H9 (cell line): ENCODE measurements around the gene PRDM8. TPM values are rescaled to one million over a fixed set of nuclear protein-coding genes. Genes with fewer than 3 reads are reported as not detected.

ENCODE experiments used
- DNase-seq: peaks from one replicate; pipeline ENCODE4 v3.0.0-alpha.2; 2017
- H2AFZ ChIP-seq: one replicate; pipeline ENCODE4 v1.6.1; 2013; ENCODE audit warnings: mild to moderate bottlenecking, low read length, control low read depth, moderate library complexity
- H2AK5ac ChIP-seq: 2 replicates; pipeline ENCODE4 v1.6.1; 2013; ENCODE audit warnings: low read length, control low read depth, mixed read lengths; ENCODE audit not compliant: insufficient read length
- H2BK120ac ChIP-seq: one replicate; pipeline ENCODE4 v1.6.1; 2013; ENCODE audit warnings: low read depth, mild to moderate bottlenecking, low read length, control low read depth, inconsistent platforms; ENCODE audit not compliant: poor library complexity, severe bottlenecking
- H2BK12ac ChIP-seq: 2 replicates; pipeline ENCODE4 v1.6.1; 2013; ENCODE audit warnings: low read length, control low read depth, mixed read lengths, low read depth; ENCODE audit not compliant: insufficient read length
- H2BK15ac ChIP-seq: 2 replicates; pipeline ENCODE4 v1.6.1; 2013; ENCODE audit warnings: low read depth, low read length, control low read depth
- H2BK20ac ChIP-seq: one replicate; pipeline ENCODE4 v1.6.1; 2013; ENCODE audit warnings: low read depth, mild to moderate bottlenecking, low read length, control low read depth, inconsistent platforms; ENCODE audit not compliant: poor library complexity, severe bottlenecking
- H2BK5ac ChIP-seq: 2 replicates; pipeline ENCODE4 v1.6.1; 2013; ENCODE audit warnings: low read length, control low read depth, mixed read lengths; ENCODE audit not compliant: insufficient read length
- H3K14ac ChIP-seq: 2 replicates; pipeline ENCODE4 v1.6.1; 2013; ENCODE audit warnings: low read length, control low read depth; ENCODE audit not compliant: insufficient read depth
- H3K18ac ChIP-seq: 2 replicates; pipeline ENCODE4 v1.6.1; 2013; ENCODE audit warnings: low read depth, mild to moderate bottlenecking, mixed read lengths, low read length, control low read depth; ENCODE audit not compliant: insufficient read length
- H3K23ac ChIP-seq: 2 replicates; pipeline ENCODE4 v1.6.1; 2013; ENCODE audit warnings: low read length, control low read depth, mixed read lengths, low read depth; ENCODE audit not compliant: insufficient read length
- H3K23me2 ChIP-seq: 2 replicates; pipeline ENCODE4 v1.6.1; 2013; ENCODE audit warnings: low read depth, mild to moderate bottlenecking, mixed read lengths, low read length, control low read depth; ENCODE audit not compliant: insufficient read length, poor library complexity, severe bottlenecking
- H3K27ac ChIP-seq: 2 replicates; pipeline ENCODE4 v1.5.1; 2013; ENCODE audit warnings: low read length, control low read depth, mixed read lengths, low read depth; ENCODE audit not compliant: insufficient read length
- H3K27me3 ChIP-seq: 2 replicates; pipeline ENCODE4 v1.6.1; 2013; ENCODE audit warnings: low read length, control low read depth, inconsistent platforms; ENCODE audit not compliant: insufficient read depth
- H3K4ac ChIP-seq: 2 replicates; pipeline ENCODE4 v1.6.1; 2013; ENCODE audit warnings: low read depth, mild to moderate bottlenecking, control low read depth, inconsistent platforms, low read length, moderate library complexity
- H3K4me1 ChIP-seq: 2 replicates; pipeline ENCODE4 v1.6.1; 2013; ENCODE audit warnings: low read length, control low read depth, inconsistent platforms; ENCODE audit not compliant: insufficient read depth
- H3K4me2 ChIP-seq: 2 replicates; pipeline ENCODE4 v1.6.1; 2013; ENCODE audit warnings: low read length, control low read depth, mixed read lengths; ENCODE audit not compliant: insufficient read length, insufficient read depth
- H3K56ac ChIP-seq: 2 replicates; pipeline ENCODE4 v1.6.1; 2013; ENCODE audit warnings: low read depth, mild to moderate bottlenecking, mixed read lengths, low read length, control low read depth; ENCODE audit not compliant: insufficient read length
- H3K79me1 ChIP-seq: 2 replicates; pipeline ENCODE4 v1.6.1; 2013; ENCODE audit warnings: low read depth, mild to moderate bottlenecking, moderate library complexity, low read length, control low read depth, inconsistent platforms; ENCODE audit not compliant: insufficient read depth, poor library complexity, severe bottlenecking
- H3K79me2 ChIP-seq: 2 replicates; pipeline ENCODE4 v1.6.1; 2013; ENCODE audit warnings: low read length, control low read depth, inconsistent platforms; ENCODE audit not compliant: insufficient read depth
- H3K9ac ChIP-seq: 2 replicates; pipeline ENCODE4 v1.6.1; 2013; ENCODE audit warnings: low read length, control low read depth, mixed read lengths; ENCODE audit not compliant: insufficient read length; ENCODE audit errors: extremely low read depth
- H3K9me3 ChIP-seq: one replicate; pipeline ENCODE4 v1.6.1; 2013; ENCODE audit warnings: low read depth, low read length, inconsistent platforms; ENCODE audit not compliant: control insufficient read depth
- H3T11ph ChIP-seq: one replicate; pipeline ENCODE4 v1.6.1; 2013; ENCODE audit warnings: mild to moderate bottlenecking, low read length, control low read depth, inconsistent platforms
- H4K20me1 ChIP-seq: one replicate; pipeline ENCODE4 v1.6.1; 2013; ENCODE audit not compliant: control insufficient read depth, insufficient read length, insufficient read depth
- H4K5ac ChIP-seq: 2 replicates; pipeline ENCODE4 v1.6.1; 2013; ENCODE audit warnings: low read depth, mild to moderate bottlenecking, mixed read lengths, low read length, control low read depth; ENCODE audit not compliant: insufficient read length
- H4K8ac ChIP-seq: replicated peaks from 2 replicates; pipeline ENCODE4 v1.6.1; 2013; ENCODE audit warnings: low read length, control low read depth, mixed read lengths, low read depth; ENCODE audit not compliant: insufficient read length
- H4K91ac ChIP-seq: 2 replicates; pipeline ENCODE4 v1.6.1; 2013; ENCODE audit warnings: low read depth, mild to moderate bottlenecking, moderate library complexity, mixed read lengths, low read length, control low read depth; ENCODE audit not compliant: insufficient read length
- H3K27ac Mint-ChIP-seq, 3 experiments: 2 replicates in 2 of 3; 3 replicates in 1 of 3; pipeline ENCODE4 v1.8.0; 2020 to 2021; ENCODE audit warnings: mixed read lengths in 3 of 3, mild to moderate bottlenecking in 1 of 3, moderate library complexity in 1 of 3
- H3K27me3 Mint-ChIP-seq: 2 replicates; pipeline ENCODE4 v1.8.0; 2021; ENCODE audit warnings: low read depth, mild to moderate bottlenecking, moderate library complexity, mixed read lengths
- H3K36me3 Mint-ChIP-seq, 3 experiments: 2 replicates in 2 of 3; 3 replicates in 1 of 3; pipeline ENCODE4 v1.8.0; 2020 to 2021; ENCODE audit warnings: low read depth in 3 of 3, mixed read lengths in 3 of 3; ENCODE audit not compliant: insufficient read depth in 1 of 3
- H3K4me1 Mint-ChIP-seq, 2 experiments: 2 replicates each; pipeline ENCODE4 v1.8.0; 2020; ENCODE audit warnings: mixed read lengths in 2 of 2
- H3K4me3 Mint-ChIP-seq, 2 experiments: 2 replicates in 1 of 2; 3 replicates in 1 of 2; pipeline ENCODE4 v1.8.0; 2020 to 2021; ENCODE audit warnings: mild to moderate bottlenecking in 2 of 2, mixed read lengths in 2 of 2, moderate library complexity in 1 of 2
- H3K9me3 Mint-ChIP-seq, 2 experiments: 2 replicates in 1 of 2; 3 replicates in 1 of 2; pipeline ENCODE4 v1.8.0; 2020; ENCODE audit warnings: mild to moderate bottlenecking in 2 of 2, mixed read lengths in 2 of 2, moderate library complexity in 1 of 2
- WGBS: extraction: QIAGEN DNeasy Blood & Tissue Kit; methylation state at CpG from one replicate; pipeline ENCODE4 v1.1.7; 2013; ENCODE audit warnings: missing lambda C conversion rate, low lambda C conversion rate, mixed read lengths; ENCODE audit not compliant: insufficient read length; ENCODE audit errors: extremely low coverage; 5-methylcytosine and 5-hydroxymethylcytosine counted together
- total RNA-seq: library from RNA; stranded (reverse); gene quantifications from 2 replicates; pipeline ENCODE4 v1.2.1, GENCODE V29; 2021
- TF ChIP-seq, protein P1 (sequence below): fragments of 200-600 bp; sonication (generic); conservative IDR thresholded peaks from 3 replicates; pipeline ENCODE4 v1.8.0; 2021; ENCODE audit warnings: antibody characterized with exemption, mild to moderate bottlenecking

The PRDM8 gene
- total RNA-seq, 1 experiment from 2014 or later = not detected

DNA sequence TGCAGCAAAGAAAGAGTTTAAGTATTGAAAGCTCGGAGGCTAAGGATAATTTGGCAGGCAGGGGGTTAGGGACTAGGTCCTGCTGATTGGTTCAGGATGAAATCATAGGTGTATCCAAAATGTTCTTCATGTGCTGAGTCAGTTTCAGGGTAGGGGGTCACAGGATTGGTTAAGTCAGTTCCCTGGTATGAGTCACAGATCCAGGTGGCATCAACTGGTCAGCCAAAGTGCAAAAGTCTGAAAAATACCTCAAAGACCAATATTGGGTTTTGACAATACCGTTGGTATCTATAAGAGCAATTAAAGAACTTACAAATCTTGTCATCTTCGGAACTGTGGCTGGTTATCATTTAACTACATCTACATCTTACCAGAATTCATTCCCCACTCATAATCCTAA is 25.6 kb upstream of the PRDM8 start:
- H3K27ac Mint-ChIP-seq = no peak overlapping the region
- Histone ChIP-seq H2BK120ac (no peak overlapping the region), H2BK12ac (no peak overlapping the region), H3K27ac (no peak overlapping the region), H2AFZ (no peak overlapping the region), H4K8ac (no peak overlapping the region), H4K91ac (no peak overlapping the region), H3K18ac (no peak overlapping the region), H4K5ac (no peak overlapping the region), H3K79me1 (no peaks in the 10 kb centered on the region), H3K9me3 (no peaks in the 10 kb centered on the region), H2AK5ac (no peak overlapping the region), H2BK15ac (no peak overlapping the region), H3K23me2 (no peaks in the 10 kb centered on the region), H3K4me1 (no peaks in the 10 kb centered on the region), H3K23ac (no peak overlapping the region), H4K20me1 (no peaks in the 10 kb centered on the region), H2BK5ac (no peak overlapping the region), H3K9ac (no peak overlapping the region), H3T11ph (no peak overlapping the region), H3K4me2 (no peak overlapping the region), H3K4ac (no peak overlapping the region), H3K79me2 (no peaks in the 10 kb centered on the region), H3K56ac (no peak overlapping the region), H2BK20ac (no peak overlapping the region), H3K27me3 (peaks cover 2% of the 10 kb centered on the region; the same call in 1 of the 2 replicates), H3K14ac (no peak overlapping the region)
- peaks cover 11% of the 10 kb centered on the region for H3K27me3 Mint-ChIP-seq
- TF ChIP-seq, protein P1, sequence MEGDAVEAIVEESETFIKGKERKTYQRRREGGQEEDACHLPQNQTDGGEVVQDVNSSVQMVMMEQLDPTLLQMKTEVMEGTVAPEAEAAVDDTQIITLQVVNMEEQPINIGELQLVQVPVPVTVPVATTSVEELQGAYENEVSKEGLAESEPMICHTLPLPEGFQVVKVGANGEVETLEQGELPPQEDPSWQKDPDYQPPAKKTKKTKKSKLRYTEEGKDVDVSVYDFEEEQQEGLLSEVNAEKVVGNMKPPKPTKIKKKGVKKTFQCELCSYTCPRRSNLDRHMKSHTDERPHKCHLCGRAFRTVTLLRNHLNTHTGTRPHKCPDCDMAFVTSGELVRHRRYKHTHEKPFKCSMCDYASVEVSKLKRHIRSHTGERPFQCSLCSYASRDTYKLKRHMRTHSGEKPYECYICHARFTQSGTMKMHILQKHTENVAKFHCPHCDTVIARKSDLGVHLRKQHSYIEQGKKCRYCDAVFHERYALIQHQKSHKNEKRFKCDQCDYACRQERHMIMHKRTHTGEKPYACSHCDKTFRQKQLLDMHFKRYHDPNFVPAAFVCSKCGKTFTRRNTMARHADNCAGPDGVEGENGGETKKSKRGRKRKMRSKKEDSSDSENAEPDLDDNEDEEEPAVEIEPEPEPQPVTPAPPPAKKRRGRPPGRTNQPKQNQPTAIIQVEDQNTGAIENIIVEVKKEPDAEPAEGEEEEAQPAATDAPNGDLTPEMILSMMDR = no peak
- H3K9me3 Mint-ChIP-seq = no peaks in the 10 kb centered on the region
- peaks cover 0 to 4% of the 10 kb centered on the region in 2 experiments; a peak in 1 of 4 replicates for H3K4me1 Mint-ChIP-seq
- no peak for DNase-seq
- no peak overlapping the region for H3K4me3 Mint-ChIP-seq
- H3K36me3 Mint-ChIP-seq = no peaks in the 10 kb centered on the region
- WGBS = no CpG with 5 or more reads among the region's 3 CpGs
